ENCODE data around the gene LCN1. TPM values are rescaled to one million over a fixed set of nuclear protein-coding genes. Genes with fewer than 3 reads are reported as not detected.

LCN1 gene
- total and polyA plus RNA-seq, 2 donors (not counting 3 experiments of a cell fraction or from before 2014, with no cell fraction given) = not detected

DNA sequence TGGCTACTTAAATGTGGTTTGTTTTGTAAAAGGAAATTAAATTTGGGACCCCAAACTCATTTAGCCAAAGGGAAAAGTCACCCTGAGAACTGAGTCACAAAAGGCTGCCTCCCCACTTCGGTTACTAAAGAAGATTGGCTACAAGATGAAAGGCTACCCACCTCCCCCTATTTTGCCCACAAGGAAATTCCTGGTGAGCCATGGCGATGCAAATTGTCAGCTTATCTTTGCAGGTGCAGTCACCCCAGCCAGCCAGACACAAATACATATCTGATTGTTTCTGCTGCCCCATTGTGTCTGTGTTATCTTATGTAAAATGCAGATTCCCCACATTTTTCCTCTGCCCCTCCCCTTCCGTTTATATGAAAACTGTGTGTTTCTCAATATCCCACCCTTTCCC is 49.2 kb downstream of the LCN1 start:
- Histone ChIP-seq H3K27ac (ENCODE audit: insufficient read depth, low read depth, low read length) (no peak overlapping the region), H3K9me3 (replicated peaks; ENCODE audit: control insufficient read depth, insufficient read depth, low read length) (no peaks in the 10 kb centered on the region), H3K4me1 (ENCODE audit: control insufficient read depth, extremely low read depth, insufficient read depth, low read length) (no peaks in the 10 kb centered on the region), H3K27me3 (ENCODE audit: control insufficient read depth in 2 of 2, insufficient read depth in 2 of 2, low read length in 2 of 2) (no peaks in the 10 kb centered on the region), H3K4me3 (replicated peaks in 1 of 3; ENCODE audit: insufficient read depth in 1 of 3, low read depth in 1 of 3, low read length in 3 of 3) (no peak overlapping the region), H3K4me2 (ENCODE audit: insufficient read depth, low read length) (no peak overlapping the region), H3K9ac (replicated peaks; ENCODE audit: extremely low read depth, insufficient read depth, low read length) (no peak overlapping the region), H3K79me2 (ENCODE audit: control insufficient read depth, insufficient read depth, low read length) (no peaks in the 10 kb centered on the region), H3K36me3 (ENCODE audit: control insufficient read depth in 2 of 2, extremely low read depth in 1 of 2, insufficient read depth in 2 of 2, low read length in 2 of 2) (no peaks in the 10 kb centered on the region), H2AFZ (ENCODE audit: low read depth, low read length) (no peak overlapping the region), H4K20me1 (replicated peaks; ENCODE audit: control insufficient read depth, extremely low read depth, insufficient read depth, low read length) (no peaks in the 10 kb centered on the region), H3K9me1 (replicated peaks; ENCODE audit: control insufficient read depth, extremely low read depth, insufficient read depth, low read length) (no peaks in the 10 kb centered on the region)
- intact Hi-C loops (cut with micrococcal nuclease) = no loop called here
- DNase-seq (ENCODE audit: low read depth, low spot score) (no peak), FAIRE-seq (no peak)
- CTCF ChIA-PET = no interaction called here
- TF ChIP-seq POLR2A (IDR thresholded peaks at IDR 0.05; ENCODE audit: low read depth, low read length) (no peak), EZH2 (IDR thresholded peaks at IDR 0.05; ENCODE audit: borderline replicate concordance, low read depth, low read length, severe bottlenecking) (no peak), FOS (IDR thresholded peaks at IDR 0.05; ENCODE audit: borderline replicate concordance, insufficient read depth, low read length) (no peak), GATA2 (IDR thresholded peaks at IDR 0.05; ENCODE audit: insufficient read depth, insufficient read length, low read depth, low read length) (no peak), MYC (IDR thresholded peaks at IDR 0.05; ENCODE audit: low read depth, low read length) (no peak)
- TF ChIP-seq, protein P1, sequence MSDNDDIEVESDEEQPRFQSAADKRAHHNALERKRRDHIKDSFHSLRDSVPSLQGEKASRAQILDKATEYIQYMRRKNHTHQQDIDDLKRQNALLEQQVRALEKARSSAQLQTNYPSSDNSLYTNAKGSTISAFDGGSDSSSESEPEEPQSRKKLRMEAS (IDR thresholded peaks at IDR 0.05; ENCODE audit: insufficient read depth, insufficient read length) = no peak
- POLR2A ChIA-PET = no interaction called here
- BruUV-seq (replicated peaks) = no TSS peak
- dilution Hi-C loops (cut with MboI; ENCODE audit: extremely low pct_ligation_motif_present, low sequenced_read_pairs) = no loop called here

- intact Hi-C loops (cut with micrococcal nuclease) = no loop called here
- Histone ChIP-seq H3K9me3 (replicated peaks; ENCODE audit: control insufficient read depth, insufficient read depth, low read length) (no peaks in the 10 kb centered on the region), H2AFZ (ENCODE audit: low read depth, low read length) (no peak overlapping the region), H3K27me3 (ENCODE audit: control insufficient read depth in 2 of 2, insufficient read depth in 2 of 2, low read length in 2 of 2) (no peaks in the 10 kb centered on the region), H3K9ac (replicated peaks; ENCODE audit: extremely low read depth, insufficient read depth, low read length) (no peak overlapping the region), H4K20me1 (replicated peaks; ENCODE audit: control insufficient read depth, extremely low read depth, insufficient read depth, low read length) (no peaks in the 10 kb centered on the region), H3K4me1 (ENCODE audit: control insufficient read depth, extremely low read depth, insufficient read depth, low read length) (no peaks in the 10 kb centered on the region), H3K27ac (ENCODE audit: insufficient read depth, low read depth, low read length) (no peak overlapping the region), H3K36me3 (ENCODE audit: control insufficient read depth in 2 of 2, extremely low read depth in 1 of 2, insufficient read depth in 2 of 2, low read length in 2 of 2) (no peaks in the 10 kb centered on the region), H3K4me3 (replicated peaks in 1 of 3; ENCODE audit: insufficient read depth in 1 of 3, low read depth in 1 of 3, low read length in 3 of 3) (no peak overlapping the region), H3K9me1 (replicated peaks; ENCODE audit: control insufficient read depth, extremely low read depth, insufficient read depth, low read length) (no peaks in the 10 kb centered on the region), H3K4me2 (ENCODE audit: insufficient read depth, low read length) (no peak overlapping the region), H3K79me2 (ENCODE audit: control insufficient read depth, insufficient read depth, low read length) (no peaks in the 10 kb centered on the region)
- TF ChIP-seq MYC (IDR thresholded peaks at IDR 0.05; ENCODE audit: low read depth, low read length) (no peak), POLR2AphosphoS5 (IDR thresholded peaks at IDR 0.05; ENCODE audit: insufficient read depth, low read depth, low read length) (no peak), FOS (IDR thresholded peaks at IDR 0.05; ENCODE audit: borderline replicate concordance, insufficient read depth, low read length) (no peak), GATA2 (IDR thresholded peaks at IDR 0.05; ENCODE audit: insufficient read depth, insufficient read length, low read depth, low read length) (no peak), JUN (IDR thresholded peaks at IDR 0.05; ENCODE audit: borderline replicate concordance, insufficient read depth, insufficient read length, low read depth) (no peak), EZH2 (IDR thresholded peaks at IDR 0.05; ENCODE audit: borderline replicate concordance, low read depth, low read length, severe bottlenecking) (no peak), POLR2A (IDR thresholded peaks at IDR 0.05; ENCODE audit: low read depth, low read length) (no peak)
- TF ChIP-seq, protein P2, sequence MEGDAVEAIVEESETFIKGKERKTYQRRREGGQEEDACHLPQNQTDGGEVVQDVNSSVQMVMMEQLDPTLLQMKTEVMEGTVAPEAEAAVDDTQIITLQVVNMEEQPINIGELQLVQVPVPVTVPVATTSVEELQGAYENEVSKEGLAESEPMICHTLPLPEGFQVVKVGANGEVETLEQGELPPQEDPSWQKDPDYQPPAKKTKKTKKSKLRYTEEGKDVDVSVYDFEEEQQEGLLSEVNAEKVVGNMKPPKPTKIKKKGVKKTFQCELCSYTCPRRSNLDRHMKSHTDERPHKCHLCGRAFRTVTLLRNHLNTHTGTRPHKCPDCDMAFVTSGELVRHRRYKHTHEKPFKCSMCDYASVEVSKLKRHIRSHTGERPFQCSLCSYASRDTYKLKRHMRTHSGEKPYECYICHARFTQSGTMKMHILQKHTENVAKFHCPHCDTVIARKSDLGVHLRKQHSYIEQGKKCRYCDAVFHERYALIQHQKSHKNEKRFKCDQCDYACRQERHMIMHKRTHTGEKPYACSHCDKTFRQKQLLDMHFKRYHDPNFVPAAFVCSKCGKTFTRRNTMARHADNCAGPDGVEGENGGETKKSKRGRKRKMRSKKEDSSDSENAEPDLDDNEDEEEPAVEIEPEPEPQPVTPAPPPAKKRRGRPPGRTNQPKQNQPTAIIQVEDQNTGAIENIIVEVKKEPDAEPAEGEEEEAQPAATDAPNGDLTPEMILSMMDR (IDR thresholded peaks at IDR 0.05; ENCODE audit: extremely low read depth in 1 of 2, insufficient read depth in 1 of 2, low read depth in 1 of 2, low read length in 2 of 2) = no peak
- TF ChIP-seq, protein P1 (IDR thresholded peaks at IDR 0.05; ENCODE audit: insufficient read depth, insufficient read length) = no peak
- CTCF ChIA-PET = no interaction called here
- DNase-seq (ENCODE audit: low read depth, low spot score) (no peak), FAIRE-seq (no peak)
- BruUV-seq (replicated peaks) = no TSS peak
- POLR2A ChIA-PET = no interaction called here
- dilution Hi-C loops (cut with MboI; ENCODE audit: extremely low pct_ligation_motif_present, low sequenced_read_pairs) = no loop called here
Measured at GRCh38 chr9:135572233-135572632, 51.0 kb downstream of the LCN1 start.
